Measurements from ENCODE around the gene FAM53B. TPM values are rescaled to one million over a fixed set of nuclear protein-coding genes. Genes with fewer than 3 reads are reported as not detected.

The FAM53B gene
- total RNA-seq, 6 experiments from 2014 or later = 4.4 to 10.8 (median 4.8) TPM

- H3K4me1 ChIP-seq = peaks cover 0 to 11% (median 0%) of the 10 kb centered on the region in 4 donors
- TF ChIP-seq CTCF (IDR thresholded peaks at IDR 0.05) = no peak
- no peak for TF ChIP-seq POLR2A (IDR thresholded peaks at IDR 0.05)
- ATAC-seq = no peak
- no peak overlapping the region for H3K4me3 ChIP-seq
- 100% methylated on average over 2 of the region's 16 CpGs for WGBS (ENCODE audit: insufficient coverage, low coverage, low lambda C conversion rate, missing lambda C conversion rate)
- intact Hi-C loops (cut with DNase I) = no loop called here
- no peak overlapping the region for H3K27ac ChIP-seq
- H3K36me3 ChIP-seq = no peaks in the 10 kb centered on the region
- DNase-seq = peak in 2 of 3 donors; percentile 13 to 46
- no peaks in the 10 kb centered on the region for H3K9me3 ChIP-seq
- no peaks in the 10 kb centered on the region for H3K27me3 ChIP-seq
Observed at GRCh38 chr10:124672181-124672638, 72.0 kb downstream of the FAM53B start.

GRCh38 chr10:124671486-124672075 is 72.6 kb downstream of the FAM53B start:
- DNase-seq (peak in 2 of 3 donors; percentile 29 to 42), ATAC-seq (peak in 2 of 4 donors; percentile 37 to 46)
- no peak for TF ChIP-seq POLR2A (IDR thresholded peaks at IDR 0.05)
- no peak for TF ChIP-seq CTCF (IDR thresholded peaks at IDR 0.05)
- H3K27ac ChIP-seq = no peak overlapping the region
- no peaks in the 10 kb centered on the region for H3K27me3 ChIP-seq
- intact Hi-C loops (cut with DNase I) = no loop called here
- peaks cover 0 to 11% (median 0%) of the 10 kb centered on the region in 4 donors for H3K4me1 ChIP-seq
- no peaks in the 10 kb centered on the region for H3K9me3 ChIP-seq
- WGBS (ENCODE audit: insufficient coverage, low coverage, low lambda C conversion rate, missing lambda C conversion rate) = 73% methylated on average over 6 of the region's 8 CpGs
- H3K36me3 ChIP-seq = no peaks in the 10 kb centered on the region
- no peak overlapping the region for H3K4me3 ChIP-seq

GRCh38 chr10:124670849-124671248 is 73.3 kb downstream of the FAM53B start:
- WGBS (ENCODE audit: insufficient coverage, low coverage, low lambda C conversion rate, missing lambda C conversion rate) = 100% methylated on average over 3 of the region's 13 CpGs
- Histone ChIP-seq H3K9me3 (no peaks in the 10 kb centered on the region), H3K27ac (no peak overlapping the region), H3K4me3 (no peak overlapping the region), H3K27me3 (no peaks in the 10 kb centered on the region), H3K4me1 (peaks cover 0 to 11% (median 0%) of the 10 kb centered on the region in 4 donors), H3K36me3 (no peaks in the 10 kb centered on the region)
- TF ChIP-seq CTCF (IDR thresholded peaks at IDR 0.05) = no peak
- no peak for TF ChIP-seq POLR2A (IDR thresholded peaks at IDR 0.05)
- intact Hi-C loops (cut with DNase I) = no loop called here
- peak; percentile 5 to 45 (median 27) for ATAC-seq
- DNase-seq = no peak

- no peak for TF ChIP-seq CTCF (IDR thresholded peaks at IDR 0.05)
- Histone ChIP-seq H3K4me1 (peaks cover 0 to 4% (median 0%) of the 10 kb centered on the region in 4 donors), H3K36me3 (no peaks in the 10 kb centered on the region), H3K4me3 (no peak overlapping the region), H3K27me3 (no peaks in the 10 kb centered on the region), H3K9me3 (no peaks in the 10 kb centered on the region), H3K27ac (no peak overlapping the region)
- 88% methylated on average over 3 of the region's 23 CpGs for WGBS (ENCODE audit: insufficient coverage, low coverage, low lambda C conversion rate, missing lambda C conversion rate)
- ATAC-seq (no peak), DNase-seq (no peak)
- intact Hi-C loops (cut with DNase I) = no loop called here
Observed at GRCh38 chr10:124669824-124670654, 74.1 kb downstream of the FAM53B start.
